Activated T-cell treated with anti-CD3 and anti-CD28 coated beads for 24 hours (primary cell): ENCODE data around the gene FOXO1.
"Not testable (repeated sequence)": the region's sequence is repeated elsewhere in the genome, so short reads cannot be mapped to it uniquely, and the experiment has no call there.

Experiments used
- DNase-seq: peaks from one replicate; pipeline ENCODE4 v3.0.0-alpha.2; 2020; ENCODE audit warnings: low read depth

FOXO1 gene

DNA sequence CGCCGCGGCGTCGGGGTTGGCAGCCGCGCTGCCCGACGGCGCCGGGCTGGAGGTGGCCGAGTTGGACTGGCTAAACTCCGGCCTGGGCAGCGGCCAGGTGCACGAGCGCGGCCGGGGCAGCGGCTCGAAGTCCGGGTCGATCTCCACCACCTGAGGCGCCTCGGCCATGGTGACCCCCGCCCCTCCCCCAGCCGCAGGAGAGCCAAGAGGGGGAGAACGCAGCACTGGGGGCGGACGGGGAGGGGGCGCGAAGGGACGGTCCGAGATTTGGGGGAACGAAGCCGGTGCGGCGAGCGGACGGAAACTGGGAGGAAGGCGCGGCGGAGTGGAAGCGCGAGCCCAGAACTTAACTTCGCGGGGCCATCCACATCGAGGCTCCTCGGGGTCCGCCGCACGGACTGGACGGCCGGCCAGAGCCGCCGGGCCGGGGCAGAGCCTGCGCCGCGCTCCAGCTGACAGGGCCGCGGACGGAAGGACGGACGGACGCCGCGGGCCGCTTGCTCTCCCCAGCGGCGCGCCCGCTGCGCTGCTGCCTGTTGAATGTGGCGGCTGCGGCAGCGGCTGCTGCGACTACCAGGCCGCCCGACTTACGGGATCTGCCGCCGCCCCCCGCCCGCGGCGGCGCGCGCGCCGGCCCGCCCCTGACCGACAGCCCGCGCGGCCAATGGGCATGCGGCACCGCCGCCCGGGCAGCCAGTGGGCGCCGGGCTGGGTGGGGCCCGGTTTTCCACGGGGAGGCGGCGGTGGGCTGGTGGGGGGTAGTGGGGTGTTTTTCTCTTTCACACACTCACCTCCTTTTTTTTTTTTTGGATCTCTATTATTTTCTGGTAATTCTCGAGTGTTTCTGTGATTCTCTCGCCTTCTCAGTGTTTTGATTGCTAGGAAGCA is at the start of gene FOXO1:
Gene FOXO1 (minus strand): TSS at position 597 of the 888 bp plus-strand sequence. CDS start 429 bp downstream, at position 168.
- DNase-seq: peak; percentile 87

DNA sequence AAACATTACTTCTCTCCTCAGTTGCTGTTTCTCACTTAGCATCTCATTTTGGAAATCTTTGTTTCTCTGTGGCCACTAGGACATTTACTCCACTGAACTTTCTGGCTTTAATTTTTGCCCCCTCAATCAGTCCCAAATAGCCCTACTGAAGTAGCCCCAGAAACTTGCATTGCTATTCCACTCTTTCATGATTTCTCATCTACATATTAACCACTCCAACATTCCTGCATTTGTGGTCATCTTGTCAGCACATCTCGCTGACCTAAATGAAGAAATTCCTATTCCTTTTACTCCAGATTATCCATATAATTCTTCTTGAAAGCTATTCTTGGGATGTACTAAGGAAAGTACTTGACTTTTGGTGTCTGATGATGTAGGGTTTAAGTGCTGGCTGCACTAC is 48.0 kb upstream of the FOXO1 start:
- not testable (repeated sequence) for DNase-seq

DNA sequence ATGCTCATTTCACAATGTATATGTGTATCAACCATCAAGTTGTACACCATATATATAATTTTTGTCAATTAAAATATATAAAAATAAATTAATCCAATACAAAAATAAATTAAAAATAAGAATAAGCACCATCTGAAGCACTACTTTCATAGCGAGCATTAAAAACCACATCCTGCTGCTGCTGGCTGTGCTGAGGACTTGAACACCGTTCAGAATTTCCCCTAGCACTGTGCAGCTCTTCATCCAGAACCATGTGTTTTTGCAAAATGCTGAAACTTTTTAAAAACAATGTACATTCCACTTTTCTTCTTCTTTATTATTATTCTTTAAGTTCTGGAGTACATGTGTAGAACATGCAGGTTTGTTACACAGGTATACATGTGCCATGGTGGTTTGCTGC is 40.0 kb upstream of the FOXO1 start:
- DNase-seq: no peak

DNA sequence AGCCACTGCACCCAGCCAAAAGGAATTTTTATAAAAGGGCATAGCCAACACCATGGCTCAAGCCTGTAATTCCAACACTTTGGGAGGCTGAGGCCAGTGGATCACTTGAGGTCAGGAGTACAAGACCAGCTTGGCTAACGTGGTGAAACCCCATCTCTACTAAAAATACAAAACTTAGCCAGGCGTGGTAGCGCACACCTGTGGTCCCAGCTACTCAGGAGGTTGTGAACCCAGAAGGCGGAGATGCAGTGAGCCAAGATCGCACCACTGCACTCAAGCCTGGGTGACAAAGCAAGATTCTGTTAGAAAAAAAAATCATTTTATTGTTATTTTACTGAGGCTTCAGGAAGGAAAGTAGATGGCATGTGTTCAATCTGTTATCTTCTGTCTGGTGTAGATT is 31.3 kb upstream of the FOXO1 start:
- DNase-seq: no peak

GRCh38 chr13:40694426-40694825 is 28.0 kb upstream of the FOXO1 start:
- no peak for DNase-seq

DNA sequence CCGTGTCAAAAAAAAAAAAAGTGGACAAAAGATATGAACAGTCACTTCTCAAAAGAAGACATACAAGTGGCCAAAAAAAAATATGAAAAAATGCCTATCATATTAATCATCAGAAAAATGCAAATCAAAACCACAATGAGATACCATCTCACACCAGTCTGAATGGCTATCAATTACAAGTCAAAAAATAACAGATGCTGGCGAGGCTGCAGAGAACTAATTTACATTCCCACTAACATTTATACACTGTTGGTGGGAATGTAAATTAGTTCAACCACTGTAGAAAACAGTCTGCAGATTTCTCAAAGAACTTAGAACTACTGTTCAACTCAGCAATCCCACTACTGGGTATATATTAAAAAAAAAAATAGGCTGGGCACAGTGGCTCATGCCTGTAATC is 26.5 kb upstream of the FOXO1 start:
- DNase-seq: no peak

- DNase-seq: no peak
Observed at GRCh38 chr13:40688781-40689180, 22.3 kb upstream of the FOXO1 start.

DNA sequence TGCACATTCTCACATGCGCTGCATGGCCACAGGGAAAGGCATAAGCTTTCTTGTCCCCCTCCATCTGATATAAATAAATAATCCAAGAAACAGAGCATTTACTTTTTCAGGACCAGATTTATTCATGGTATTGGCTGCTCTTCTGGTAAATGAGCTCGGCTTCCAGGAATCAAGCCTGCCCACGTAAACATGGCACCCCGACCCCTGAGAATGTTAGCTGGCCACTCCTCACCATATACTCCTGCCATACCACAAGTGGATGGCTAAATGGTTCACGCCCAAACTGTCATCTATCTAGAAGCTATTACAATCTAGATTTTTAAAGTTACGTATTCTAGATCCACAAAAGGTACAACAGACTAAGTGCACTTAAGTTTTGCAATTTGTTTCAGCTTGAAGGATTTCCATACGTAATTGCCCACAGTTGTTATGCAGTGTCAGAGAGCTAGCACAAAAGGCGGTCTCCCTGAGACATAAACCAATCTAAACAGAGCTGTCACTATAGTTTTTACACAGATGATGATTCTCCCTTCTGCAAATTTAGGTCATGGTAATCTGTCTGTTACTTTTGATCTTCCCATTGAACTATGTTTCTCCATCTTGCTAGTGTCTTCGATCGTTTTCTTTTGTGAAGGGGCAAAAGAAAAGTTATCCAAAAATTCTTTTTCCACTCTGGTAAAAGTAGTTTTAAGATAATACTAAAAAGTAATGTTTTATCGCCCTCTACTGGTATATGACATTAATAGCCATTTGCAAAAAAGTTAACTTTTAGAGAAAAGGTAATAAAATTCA is 16.2 kb upstream of the FOXO1 start:
- no peak for DNase-seq

DNA sequence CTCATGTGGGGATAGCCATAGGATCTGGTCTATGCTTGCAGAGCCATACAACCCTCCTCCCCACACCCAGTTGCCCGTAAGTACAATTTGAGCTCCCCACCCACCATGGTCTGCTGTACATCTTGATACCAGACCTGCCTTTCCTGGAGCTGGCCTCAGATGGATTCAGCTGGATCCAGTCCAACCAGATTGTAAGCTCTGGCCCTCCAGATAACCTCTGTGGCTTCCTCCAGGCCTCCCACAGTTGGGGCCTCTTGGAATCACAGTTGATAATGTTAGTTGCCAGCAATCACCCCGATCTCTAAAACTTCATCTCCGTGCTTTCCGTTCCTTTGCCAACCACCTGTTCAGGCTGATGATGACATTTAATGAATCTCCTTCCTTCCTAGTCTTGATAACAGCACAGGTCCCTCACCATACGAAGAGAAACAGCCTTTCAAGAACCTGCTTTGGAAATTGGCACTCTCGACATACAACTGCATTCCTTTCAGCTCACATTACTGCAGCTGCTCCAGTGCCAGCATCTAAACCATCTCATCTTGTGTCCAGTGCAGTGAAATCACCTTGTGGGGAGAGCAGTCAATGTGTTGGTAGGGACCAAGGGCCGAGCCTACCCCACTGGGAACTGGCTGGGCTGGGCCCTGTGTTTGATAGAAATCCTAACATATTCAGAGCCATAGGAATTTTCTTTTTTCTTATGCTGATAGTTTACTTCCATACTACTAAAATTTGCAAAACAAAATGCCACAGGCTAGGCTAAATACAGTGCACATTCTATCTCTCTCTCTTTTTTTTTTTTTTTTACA is 15.1 kb upstream of the FOXO1 start:
- DNase-seq: no peak

GRCh38 chr13:40680659-40681323 is 14.3 kb upstream of the FOXO1 start:
- no peak for DNase-seq

DNA sequence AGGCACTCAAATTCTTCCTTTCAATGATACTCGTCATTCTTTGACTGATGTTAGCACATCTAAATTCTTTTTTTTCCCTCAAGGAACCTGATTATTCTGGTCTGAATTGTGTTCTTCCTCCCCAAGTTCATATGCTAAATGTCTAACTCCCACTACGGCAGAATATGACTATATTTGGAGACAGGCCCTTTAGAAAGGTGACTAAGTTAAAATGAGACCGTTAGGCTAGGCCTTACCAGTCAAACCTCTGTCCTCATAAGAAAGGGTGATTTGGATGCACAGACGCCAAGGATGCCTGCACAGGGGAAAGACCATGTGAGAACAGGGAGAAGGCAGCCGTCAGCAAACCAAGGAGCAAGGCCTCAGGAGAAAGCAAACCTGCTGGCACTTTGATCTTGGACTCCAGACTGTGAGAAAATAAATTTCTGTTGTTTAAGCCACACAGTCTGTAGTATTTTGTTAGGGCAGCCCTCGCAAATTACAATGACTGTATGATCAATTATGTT is 13.1 kb upstream of the FOXO1 start:
- DNase-seq: no peak

GRCh38 chr13:40677064-40677463 is 10.6 kb upstream of the FOXO1 start:
- no peak for DNase-seq

DNA sequence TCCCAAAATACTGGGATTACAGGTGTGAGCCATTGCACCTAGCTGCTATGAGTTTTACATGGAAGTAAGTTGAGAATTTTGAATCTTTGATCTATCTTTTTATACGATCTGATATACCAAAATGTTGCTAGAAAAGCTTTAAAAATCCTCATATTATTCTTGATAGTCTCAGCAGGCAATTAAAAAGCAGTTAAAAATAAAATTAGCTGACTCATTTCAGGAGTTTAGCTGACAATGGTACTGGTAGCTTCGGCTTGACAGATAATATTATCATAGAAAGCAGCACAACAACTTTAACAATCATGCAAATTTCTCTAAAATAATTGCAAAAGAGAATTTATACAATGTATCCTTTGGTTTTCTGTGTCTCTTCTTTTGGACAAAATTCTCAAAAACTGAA is 9.6 kb upstream of the FOXO1 start:
- no peak for DNase-seq

GRCh38 chr13:40673414-40673813 is 7.0 kb upstream of the FOXO1 start:
- DNase-seq: no peak

DNA sequence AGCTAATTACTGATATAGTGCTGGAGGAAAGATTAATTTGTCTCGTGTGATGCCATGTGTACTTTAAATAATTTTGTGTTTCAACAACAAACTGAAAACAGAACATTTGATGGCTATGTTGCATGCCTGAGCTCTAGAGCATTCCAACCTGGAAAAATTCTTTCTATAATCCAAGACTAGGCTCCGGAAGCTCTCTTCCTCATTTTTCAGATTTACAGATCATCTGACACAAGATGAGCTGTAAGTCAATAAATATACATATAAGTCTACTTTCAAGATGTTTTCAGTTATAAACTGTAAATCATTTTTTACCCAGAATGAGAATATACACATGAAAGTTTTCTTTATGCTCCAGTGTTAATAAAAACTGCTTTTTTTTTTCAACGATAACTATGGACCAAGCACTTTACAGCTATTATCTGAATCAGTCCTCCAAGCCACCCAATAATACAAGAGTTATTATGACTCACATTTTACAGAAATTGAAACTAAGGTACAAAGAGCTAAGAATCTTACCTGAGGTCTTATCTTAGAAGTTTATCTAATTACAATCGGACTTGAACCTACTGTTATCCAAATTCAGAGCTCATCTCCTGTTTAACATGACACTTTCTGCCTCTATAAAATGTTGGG is 6.4 kb upstream of the FOXO1 start:
- no peak for DNase-seq

DNA sequence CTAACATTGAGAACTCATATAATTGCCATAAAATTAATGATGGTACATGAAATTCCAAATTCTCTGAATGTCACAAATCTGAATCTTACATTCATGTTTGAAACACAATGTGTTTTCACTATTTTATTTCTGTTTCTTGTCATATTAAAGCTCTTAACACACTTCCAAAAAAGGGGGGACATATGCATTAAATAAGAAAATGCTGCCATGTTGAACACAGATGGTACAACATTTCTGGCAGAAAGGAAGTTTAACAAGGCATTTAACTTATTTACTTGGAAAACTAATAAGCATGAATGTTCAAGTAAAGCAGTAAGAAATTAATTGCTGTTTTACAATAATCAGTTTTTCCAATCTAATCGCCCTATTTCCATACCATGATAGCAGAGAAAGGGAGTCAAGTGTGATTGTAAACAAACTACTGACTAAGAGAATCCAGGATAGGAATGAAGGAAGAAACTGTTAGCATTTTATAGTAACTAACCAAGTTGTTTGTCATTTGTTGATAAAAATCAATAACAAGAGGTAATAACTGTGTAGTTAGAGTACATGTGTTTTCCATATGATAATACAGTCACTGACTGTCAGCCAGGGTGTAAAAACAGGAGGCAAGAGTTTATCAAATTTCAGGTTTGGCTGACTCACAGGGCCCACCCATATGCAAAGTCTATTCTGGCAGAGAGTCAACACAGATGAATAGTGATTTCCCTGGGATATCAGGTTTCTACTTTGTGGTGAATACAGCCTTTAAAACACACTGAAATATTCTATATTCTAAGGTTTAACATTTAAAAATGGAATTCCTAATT is 5.7 kb upstream of the FOXO1 start:
- DNase-seq: no peak

- no peak for DNase-seq
Observed at GRCh38 chr13:40670307-40670706, 3.9 kb upstream of the FOXO1 start.

- no peak for DNase-seq
Observed at GRCh38 chr13:40668335-40668734, 1.9 kb upstream of the FOXO1 start.

GRCh38 chr13:40667622-40667978 is 1.2 kb upstream of the FOXO1 start:
- DNase-seq: no peak

DNA sequence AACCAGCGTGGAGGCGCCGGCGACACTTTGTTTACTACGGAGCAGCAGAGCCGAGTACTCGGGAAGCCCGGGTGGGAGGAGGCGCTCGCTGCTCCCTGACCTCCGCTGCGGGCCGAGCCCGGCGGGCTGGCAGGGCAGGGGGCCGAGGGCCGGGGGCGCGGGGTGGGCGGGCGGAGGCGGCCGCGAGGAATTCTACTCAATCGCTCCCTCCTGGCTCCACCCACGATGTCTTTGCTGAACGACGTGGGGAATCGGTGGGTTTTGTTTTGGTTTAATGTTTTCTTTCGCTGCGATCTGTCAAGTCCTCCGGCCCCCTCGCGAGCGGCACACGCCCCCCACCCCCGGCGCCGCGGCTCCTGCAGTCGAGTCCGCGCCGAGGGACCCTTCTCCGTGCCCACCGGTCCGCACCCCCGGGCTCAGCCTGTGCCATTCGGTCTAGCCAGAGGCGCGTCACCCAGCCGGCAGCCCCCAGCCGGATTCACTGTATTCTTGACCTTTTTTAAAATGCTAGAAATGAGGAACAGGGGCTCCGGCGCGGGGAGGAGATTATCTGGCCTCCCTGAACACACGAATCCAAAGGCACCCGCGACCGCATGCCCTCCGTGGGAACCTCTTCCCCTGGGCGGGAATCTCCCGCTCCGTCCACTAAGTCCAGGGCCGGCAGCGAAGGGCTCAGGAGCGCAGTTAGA is 636 bp upstream of the FOXO1 start:
- no peak for DNase-seq
